Breast epithelium (tissue), 3 donors: Measurements from ENCODE around the gene COL9A3.

ENCODE experiments used
- POLR2A ChIP-seq: fragments of 450-650 bp; IDR thresholded peaks from one replicate; pipeline ENCODE4 v1.6.1; 2016; ENCODE audit warnings: antibody characterized with exemption, mild to moderate bottlenecking, moderate library complexity
- POLR2AphosphoS5 ChIP-seq, 3 donors: sonication (generic); formaldehyde crosslinking; IDR thresholded peaks; one replicate each; pipeline ENCODE4 v1.6.1; 2017; ENCODE audit warnings: antibody characterized with exemption in 3 of 3
- TF ChIP-seq, protein P1 (sequence below), 3 donors: fragments of 450-650 bp; IDR thresholded peaks; one replicate each; pipeline ENCODE4 v1.5.1; 2016 to 2017; ENCODE audit warnings: antibody characterized with exemption in 3 of 3, mild to moderate bottlenecking in 3 of 3, moderate library complexity in 3 of 3

DNA sequence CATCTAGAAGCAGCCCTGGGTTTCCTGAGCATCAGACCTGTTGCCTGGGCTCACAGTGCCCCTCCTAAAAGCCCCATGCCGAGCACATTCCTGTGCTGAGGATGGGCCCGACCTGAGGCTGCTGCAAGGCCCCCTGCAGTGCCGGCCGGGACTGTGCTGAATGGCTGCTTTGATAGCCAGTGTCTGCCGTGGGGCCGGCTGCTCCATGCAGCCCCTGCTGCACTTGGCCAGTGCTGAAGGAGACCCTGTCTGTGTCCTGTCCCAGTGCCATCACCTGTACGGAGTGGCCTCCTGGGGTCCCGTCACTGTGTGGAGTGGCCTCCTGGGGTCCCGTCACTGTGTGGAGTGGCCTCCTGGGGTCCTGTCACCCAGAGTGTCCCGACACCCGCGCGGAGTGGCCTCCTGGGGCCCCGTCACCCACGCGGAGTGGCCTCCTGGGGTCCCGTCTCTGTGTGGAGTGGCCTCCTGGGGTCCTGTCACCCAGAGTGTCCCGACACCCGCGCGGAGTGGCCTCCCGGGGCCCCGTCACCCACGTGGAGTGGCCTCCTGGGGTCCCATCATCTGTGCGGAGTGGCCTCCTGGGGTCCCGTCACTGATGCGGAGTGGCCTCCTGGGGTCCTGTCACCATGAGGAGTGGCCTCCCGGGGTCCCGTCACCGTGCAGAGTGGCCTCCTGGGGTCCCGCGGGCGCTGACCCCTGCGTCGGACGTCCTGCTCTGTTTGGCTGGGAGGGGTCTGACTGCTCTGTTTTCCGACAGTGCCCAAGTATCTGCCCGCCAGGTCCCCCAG, 7.0 kb downstream of the COL9A3 start:
- TF ChIP-seq, protein P1, sequence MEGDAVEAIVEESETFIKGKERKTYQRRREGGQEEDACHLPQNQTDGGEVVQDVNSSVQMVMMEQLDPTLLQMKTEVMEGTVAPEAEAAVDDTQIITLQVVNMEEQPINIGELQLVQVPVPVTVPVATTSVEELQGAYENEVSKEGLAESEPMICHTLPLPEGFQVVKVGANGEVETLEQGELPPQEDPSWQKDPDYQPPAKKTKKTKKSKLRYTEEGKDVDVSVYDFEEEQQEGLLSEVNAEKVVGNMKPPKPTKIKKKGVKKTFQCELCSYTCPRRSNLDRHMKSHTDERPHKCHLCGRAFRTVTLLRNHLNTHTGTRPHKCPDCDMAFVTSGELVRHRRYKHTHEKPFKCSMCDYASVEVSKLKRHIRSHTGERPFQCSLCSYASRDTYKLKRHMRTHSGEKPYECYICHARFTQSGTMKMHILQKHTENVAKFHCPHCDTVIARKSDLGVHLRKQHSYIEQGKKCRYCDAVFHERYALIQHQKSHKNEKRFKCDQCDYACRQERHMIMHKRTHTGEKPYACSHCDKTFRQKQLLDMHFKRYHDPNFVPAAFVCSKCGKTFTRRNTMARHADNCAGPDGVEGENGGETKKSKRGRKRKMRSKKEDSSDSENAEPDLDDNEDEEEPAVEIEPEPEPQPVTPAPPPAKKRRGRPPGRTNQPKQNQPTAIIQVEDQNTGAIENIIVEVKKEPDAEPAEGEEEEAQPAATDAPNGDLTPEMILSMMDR (IDR thresholded peaks at IDR 0.05), result no peak
- TF ChIP-seq POLR2AphosphoS5 (IDR thresholded peaks at IDR 0.05) (no peak), POLR2A (no peak)
